Measurements from ENCODE around the gene EFCAB11.
"Not testable (repeated sequence)": the region's sequence is repeated elsewhere in the genome, so short reads cannot be mapped to it uniquely, and the experiment has no call there.

The EFCAB11 gene

GRCh38 chr14:89910691-89911009, 43.9 kb downstream of the EFCAB11 start:
- DNase-seq: no peak

DNA sequence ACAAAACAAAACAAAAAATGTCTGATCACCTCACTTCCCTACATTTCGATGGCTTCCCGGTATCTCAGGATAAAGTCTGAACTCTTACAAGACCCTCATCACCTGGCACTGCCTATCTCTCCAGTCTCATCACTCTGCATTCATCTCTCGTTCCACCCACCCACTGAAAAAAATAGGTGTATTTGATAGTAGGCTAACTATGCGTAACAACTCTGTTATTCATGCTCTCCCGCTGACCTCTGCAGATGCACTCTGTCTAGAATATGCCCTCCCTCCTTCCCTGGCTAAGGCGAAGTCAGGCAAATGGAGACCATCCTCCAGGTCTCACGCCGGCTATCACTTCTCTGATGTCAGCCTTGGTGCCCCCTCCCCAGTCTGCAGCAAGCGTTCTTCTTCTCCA, 44.9 kb downstream of the EFCAB11 start:
- DNase-seq: no peak

DNA sequence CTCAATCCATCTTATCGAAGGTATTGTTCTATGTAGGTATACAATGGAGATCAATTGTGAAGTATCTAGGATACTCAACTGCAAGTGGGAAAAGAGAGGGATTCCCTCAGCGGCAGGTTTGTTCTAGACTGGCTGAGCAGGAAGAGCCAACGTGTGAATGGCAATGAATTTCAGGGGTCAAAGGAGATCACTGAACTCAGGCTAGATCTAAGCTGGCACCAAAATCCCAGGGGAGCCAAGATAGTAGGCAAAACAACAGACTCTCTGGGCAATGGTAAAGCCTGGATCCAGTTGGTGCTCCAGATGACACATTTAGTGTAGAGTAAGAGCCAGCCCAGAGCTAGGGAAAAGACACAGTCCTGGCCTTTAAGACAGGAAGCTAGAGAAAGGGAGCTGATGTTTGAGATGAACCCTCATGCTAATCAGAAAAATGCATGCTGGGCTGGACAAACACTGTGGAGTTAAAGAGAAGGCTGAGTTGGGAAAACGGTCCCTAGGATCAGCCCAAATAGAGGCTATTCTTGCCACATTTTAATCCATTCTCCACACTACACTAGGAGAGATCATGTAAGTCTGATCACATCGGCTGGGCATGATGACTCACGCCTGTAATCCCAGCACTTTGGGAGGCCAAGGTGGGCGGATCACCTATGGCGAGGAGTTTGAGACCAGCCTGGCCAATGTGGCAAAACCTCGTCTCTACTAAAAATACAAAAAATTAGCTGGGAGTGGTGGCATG, 45.6 kb downstream of the EFCAB11 start:
- DNase-seq: no peak

- DNase-seq: no peak
Measured at GRCh38 chr14:89907655-89908054, 46.9 kb downstream of the EFCAB11 start.

DNA sequence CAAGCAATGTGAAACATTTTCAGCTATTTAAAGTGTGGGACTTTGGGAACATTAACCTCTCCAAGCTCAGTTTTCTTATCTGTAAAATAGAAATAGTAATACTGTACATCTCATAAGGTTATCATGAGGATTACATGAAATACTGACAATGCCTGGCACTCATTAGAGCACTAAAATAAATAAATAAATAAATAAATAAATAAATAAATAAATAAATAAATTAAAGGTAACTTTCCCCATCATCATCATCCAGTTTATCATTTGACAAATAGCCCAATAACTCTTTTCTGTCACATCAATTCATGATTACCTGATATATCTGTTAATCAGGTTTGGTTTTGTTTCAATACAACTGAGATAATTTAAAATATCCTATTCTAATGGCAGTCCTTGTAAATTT, 48.5 kb downstream of the EFCAB11 start:
- DNase-seq: no peak

DNA sequence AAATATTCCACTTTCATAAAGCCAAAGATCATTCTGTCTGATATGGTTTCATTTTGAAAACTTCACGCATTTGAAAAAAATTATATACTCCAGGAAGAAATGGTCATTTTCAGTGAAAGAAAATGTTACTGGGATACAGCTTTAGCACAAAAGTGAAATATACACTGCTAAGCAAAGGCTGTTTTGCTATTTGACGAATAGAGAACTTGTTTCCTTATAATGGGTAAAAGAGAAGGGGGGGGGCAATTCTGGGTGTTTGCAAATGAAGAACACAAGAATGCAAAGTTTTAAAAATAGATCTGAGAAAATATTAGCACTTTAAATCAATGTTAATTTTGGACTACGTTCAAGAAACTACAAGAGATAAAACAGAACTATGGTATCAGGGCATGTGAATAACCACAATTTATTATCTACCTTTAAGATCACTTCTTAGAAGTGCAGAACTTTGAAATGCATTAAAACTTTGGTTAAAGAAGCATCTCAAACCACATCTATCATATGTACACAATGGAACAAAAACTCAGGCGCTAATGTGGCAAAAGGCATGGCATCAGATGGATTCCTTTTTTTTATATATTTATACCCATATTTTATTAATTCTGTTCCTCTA, 51.1 kb downstream of the EFCAB11 start:
- no peak for DNase-seq

- no peak for DNase-seq
Measured at GRCh38 chr14:89902881-89903280, 51.6 kb downstream of the EFCAB11 start.

DNA sequence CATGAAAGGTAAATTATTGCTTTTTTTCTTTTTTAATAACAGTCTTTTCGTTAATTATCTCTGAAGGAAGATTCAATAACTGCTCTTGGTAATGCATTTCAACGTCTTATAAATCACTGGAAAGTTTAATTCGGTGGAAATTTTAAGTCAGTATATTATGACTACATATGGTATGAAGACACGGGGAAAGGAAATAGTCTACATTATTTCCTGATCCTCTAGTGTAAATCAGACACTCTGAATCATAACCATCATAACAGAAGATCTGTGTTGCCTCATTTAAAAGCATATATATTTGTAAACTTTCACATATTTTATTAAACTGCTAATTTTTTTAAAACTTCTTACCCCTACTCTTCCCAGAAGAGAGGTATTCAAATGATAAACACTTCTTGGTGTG, 53.7 kb downstream of the EFCAB11 start:
- no peak for DNase-seq

GRCh38 chr14:89899917-89900663, 54.4 kb downstream of the EFCAB11 start:
- DNase-seq: no peak

- no peak for DNase-seq
Measured at GRCh38 chr14:89899291-89899690, 55.2 kb downstream of the EFCAB11 start.

DNA sequence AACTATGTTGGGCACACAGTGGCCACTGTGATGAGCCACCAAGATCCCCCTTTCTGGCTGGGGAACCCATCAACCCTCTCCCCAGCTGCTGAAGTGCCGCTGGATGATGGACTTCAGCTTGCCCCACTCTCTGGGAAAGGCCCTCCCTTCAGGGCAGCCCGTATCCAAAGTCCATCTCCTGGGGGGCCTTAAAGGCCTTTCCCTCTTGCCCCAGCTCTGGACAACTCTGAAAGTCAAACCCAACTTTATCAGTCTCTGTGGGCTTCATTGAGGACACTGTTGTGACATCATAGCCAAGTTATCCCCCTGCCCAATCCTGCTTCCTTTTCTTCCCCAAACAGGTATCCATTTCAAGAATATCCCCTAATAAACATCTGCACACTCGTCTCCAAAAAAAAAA, 61.1 kb downstream of the EFCAB11 start:
- not testable (repeated sequence) for DNase-seq

- DNase-seq: no peak
Measured at GRCh38 chr14:89892953-89893352, 61.6 kb downstream of the EFCAB11 start.

DNA sequence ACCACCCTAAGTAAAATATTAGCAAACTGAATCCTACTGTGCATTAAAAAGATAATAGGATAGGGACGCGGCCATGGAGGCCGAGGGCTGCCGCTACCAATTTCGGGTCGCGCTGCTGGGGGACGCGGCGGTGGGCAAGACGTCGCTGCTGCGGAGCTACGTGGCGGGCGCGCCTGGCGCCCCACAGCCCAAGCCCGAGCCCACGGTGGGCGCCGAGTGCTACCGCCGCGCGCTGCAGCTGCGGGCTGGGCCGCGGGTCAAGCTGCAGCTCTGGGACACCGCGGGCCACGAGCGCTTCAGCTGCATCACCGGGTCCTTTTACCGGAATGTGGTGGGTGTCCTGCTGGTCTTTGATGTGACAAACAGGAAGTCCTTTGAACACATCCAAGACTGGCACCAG, 62.8 kb downstream of the EFCAB11 start:
- DNase-seq: not testable (repeated sequence)

DNA sequence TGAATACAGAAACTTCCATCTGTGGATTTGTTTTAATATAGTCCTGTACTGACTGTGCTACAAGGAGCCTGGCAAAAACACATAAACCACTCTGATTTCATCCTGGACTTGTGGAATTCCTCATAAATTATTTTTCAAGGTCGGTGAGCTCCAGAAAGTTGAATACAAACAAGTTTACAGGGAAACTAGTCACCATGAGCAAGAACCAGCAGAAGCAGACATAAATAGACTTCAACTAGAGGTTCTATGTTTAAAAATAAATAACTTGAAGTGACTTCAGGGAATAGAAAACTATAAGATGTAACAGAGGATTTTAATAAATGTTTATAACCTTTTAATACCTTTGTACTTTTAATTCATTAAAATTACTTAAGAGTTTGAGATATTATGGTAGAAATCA, 63.5 kb downstream of the EFCAB11 start:
- no peak for DNase-seq

GRCh38 chr14:89890589-89890988, 63.9 kb downstream of the EFCAB11 start:
- no peak for DNase-seq

- DNase-seq: no peak
Measured at GRCh38 chr14:89889626-89890025, 64.9 kb downstream of the EFCAB11 start.

- no peak for DNase-seq
Measured at GRCh38 chr14:89884761-89885160, 69.8 kb downstream of the EFCAB11 start.

- DNase-seq: no peak
Measured at GRCh38 chr14:89881839-89882238, 72.7 kb downstream of the EFCAB11 start.

DNA sequence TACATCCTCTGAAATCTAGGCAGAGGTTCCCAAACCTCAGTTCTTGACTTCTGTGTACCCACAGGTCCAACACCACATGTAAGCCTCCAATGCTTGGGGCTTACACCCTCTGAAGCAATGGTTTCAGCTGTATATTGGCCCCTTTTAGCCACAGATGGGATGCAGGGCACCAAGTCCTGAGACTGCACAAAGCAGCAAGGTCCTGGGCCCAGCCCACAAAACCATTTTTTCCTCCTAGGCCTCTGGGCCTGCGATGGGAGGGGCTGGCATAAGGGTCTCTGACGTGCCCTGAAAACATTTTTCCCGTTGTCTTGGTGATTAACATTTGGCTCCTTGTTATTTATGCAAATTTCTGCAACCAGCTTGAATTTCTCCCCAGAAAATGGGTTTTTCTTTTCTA, 80.4 kb downstream of the EFCAB11 start:
- DNase-seq: not testable (repeated sequence)

- DNase-seq: no peak
Measured at GRCh38 chr14:89870316-89870715, 84.2 kb downstream of the EFCAB11 start.

- DNase-seq: no peak
Measured at GRCh38 chr14:89869606-89870005, 84.9 kb downstream of the EFCAB11 start.

DNA sequence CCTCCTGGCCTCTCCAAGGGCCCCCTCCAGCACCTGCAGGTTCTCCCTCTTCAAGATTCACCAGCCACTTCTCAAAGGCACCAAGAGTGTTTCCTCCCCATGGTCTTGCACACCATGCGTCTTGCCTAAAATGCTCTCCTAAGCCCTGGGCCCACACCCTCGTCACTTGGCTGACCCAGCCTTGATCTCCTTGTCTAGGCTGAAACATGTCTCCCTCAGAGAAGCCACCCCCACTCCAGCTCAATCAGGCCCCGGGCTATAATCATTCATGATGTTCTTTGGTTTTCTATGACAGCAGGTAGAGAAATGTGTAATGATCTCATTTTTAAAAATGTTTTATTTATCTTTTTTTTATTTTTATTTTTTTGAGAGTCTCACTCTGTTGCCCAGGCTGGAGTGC, 88.1 kb downstream of the EFCAB11 start:
- DNase-seq: no peak

DNA sequence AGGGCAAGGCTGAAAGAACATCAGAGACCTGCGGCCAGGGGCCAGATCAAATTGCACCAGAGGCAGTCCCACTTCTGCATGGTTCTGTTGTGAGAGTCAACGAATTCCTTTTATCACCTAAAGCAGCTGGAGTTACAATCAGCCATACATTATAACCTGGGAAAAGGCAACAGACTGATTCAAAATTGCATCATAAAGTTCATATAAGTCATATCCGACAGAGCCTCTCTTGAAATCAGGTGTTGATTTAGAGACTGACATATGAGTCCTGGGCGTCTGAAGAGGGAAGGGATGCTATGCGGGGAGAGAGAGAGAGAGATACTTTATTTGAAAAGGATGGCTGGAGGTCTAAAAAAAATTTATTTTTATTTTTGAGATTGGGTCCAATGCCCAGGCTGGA, 89.4 kb downstream of the EFCAB11 start:
- no peak for DNase-seq

DNA sequence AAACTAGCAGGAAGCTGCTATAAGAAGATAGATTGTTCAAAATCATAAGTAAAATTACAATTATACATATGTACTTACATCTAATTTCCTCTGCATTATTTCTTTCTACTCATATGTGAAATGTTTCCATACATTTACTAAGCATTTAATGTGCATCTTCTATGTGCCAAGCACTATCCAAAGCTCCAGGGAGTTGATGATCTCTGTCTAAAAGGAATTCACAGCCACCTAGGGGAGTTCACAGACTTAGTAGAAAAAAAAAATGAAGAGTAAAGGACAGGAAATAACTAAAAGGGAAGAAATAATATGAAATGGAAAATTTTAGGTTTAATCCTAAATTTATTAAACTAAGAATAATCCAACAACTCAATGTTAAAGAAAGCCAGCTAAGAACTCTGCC, 91.7 kb downstream of the EFCAB11 start:
- DNase-seq: no peak

All from stimulated activated CD4-positive, alpha-beta T cell treated with anti-CD3 and anti-CD28 coated beads, Interleukin-2, amount 100 ng/mL, for 48 hours (primary cell).